ENCODE data around the gene MAP3K2. TPM values are rescaled to one million over a fixed set of nuclear protein-coding genes. Genes with fewer than 3 reads are reported as not detected.

The MAP3K2 gene
- total RNA-seq, 1 donor from 2014 or later, result 62.2 TPM

GRCh38 chr2:127313406-127313805 lies 74.4 kb downstream of the MAP3K2 start:
- Histone ChIP-seq H3K79me2 (ENCODE audit: insufficient read depth, low read length) (no peaks in the 10 kb centered on the region), H4K20me1 (ENCODE audit: insufficient read depth, low read length) (no peaks in the 10 kb centered on the region), H2AFZ (ENCODE audit: low read depth, low read length) (no peak overlapping the region), H3K9me3 (ENCODE audit: insufficient read depth, low read depth, low read length) (no peaks in the 10 kb centered on the region), H3K36me3 (ENCODE audit: insufficient read depth, low read length) (peaks cover 34% of the 10 kb centered on the region), H3K4me3 (ENCODE audit: insufficient read depth, low read depth, low read length) (no peak overlapping the region), H3K4me1 (ENCODE audit: insufficient read depth, low read length) (no peaks in the 10 kb centered on the region), H3K9ac (ENCODE audit: low read length) (no peak overlapping the region), H3K27ac (ENCODE audit: low read depth, low read length) (no peak overlapping the region), H3K27me3 (ENCODE audit: insufficient read depth, low read length) (no peaks in the 10 kb centered on the region), H3K4me2 (ENCODE audit: low read length) (no peak overlapping the region)
- Mint-ChIP-seq H3K27ac (ENCODE audit: unreplicated experiment) (no peak overlapping the region), H3K27me3 (ENCODE audit: low read depth, unreplicated experiment) (no peaks in the 10 kb centered on the region), H3K4me3 (ENCODE audit: unreplicated experiment) (no peak overlapping the region), H3K36me3 (ENCODE audit: low read depth, unreplicated experiment) (peaks cover 7% of the 10 kb centered on the region), H3K9me3 (ENCODE audit: unreplicated experiment) (no peaks in the 10 kb centered on the region), H3K4me1 (ENCODE audit: low read depth, unreplicated experiment) (no peaks in the 10 kb centered on the region)
- TF ChIP-seq CTCF (IDR thresholded peaks at IDR 0.05; ENCODE audit: insufficient read depth, low read depth, low read length) (no peak), EZH2 (IDR thresholded peaks at IDR 0.05; ENCODE audit: insufficient read depth, low read length) (no peak)
- no peak for FAIRE-seq
- DNase-seq (ENCODE audit: low read depth), result no peak

GRCh38 chr2:127310980-127311379 lies 76.8 kb downstream of the MAP3K2 start:
- Histone ChIP-seq H4K20me1 (ENCODE audit: insufficient read depth, low read length) (no peaks in the 10 kb centered on the region), H3K36me3 (ENCODE audit: insufficient read depth, low read length) (peaks cover 34% of the 10 kb centered on the region), H3K4me1 (ENCODE audit: insufficient read depth, low read length) (no peaks in the 10 kb centered on the region), H2AFZ (ENCODE audit: low read depth, low read length) (no peak overlapping the region), H3K27me3 (ENCODE audit: insufficient read depth, low read length) (no peaks in the 10 kb centered on the region), H3K9ac (ENCODE audit: low read length) (no peak overlapping the region), H3K9me3 (ENCODE audit: insufficient read depth, low read depth, low read length) (no peaks in the 10 kb centered on the region), H3K4me2 (ENCODE audit: low read length) (no peak overlapping the region), H3K4me3 (ENCODE audit: insufficient read depth, low read depth, low read length) (no peak overlapping the region), H3K79me2 (ENCODE audit: insufficient read depth, low read length) (no peaks in the 10 kb centered on the region), H3K27ac (ENCODE audit: low read depth, low read length) (no peak overlapping the region)
- no peaks in the 10 kb centered on the region for H3K27me3 Mint-ChIP-seq (ENCODE audit: low read depth, unreplicated experiment)
- H3K9me3 Mint-ChIP-seq (ENCODE audit: unreplicated experiment), result no peaks in the 10 kb centered on the region
- no peak for FAIRE-seq
- H3K4me3 Mint-ChIP-seq (ENCODE audit: unreplicated experiment), result no peak overlapping the region
- TF ChIP-seq CTCF (IDR thresholded peaks at IDR 0.05; ENCODE audit: insufficient read depth, low read depth, low read length) (no peak), EZH2 (IDR thresholded peaks at IDR 0.05; ENCODE audit: insufficient read depth, low read length) (no peak)
- no peaks in the 10 kb centered on the region for H3K4me1 Mint-ChIP-seq (ENCODE audit: low read depth, unreplicated experiment)
- no peak overlapping the region for H3K27ac Mint-ChIP-seq (ENCODE audit: unreplicated experiment)
- peaks cover 6% of the 10 kb centered on the region for H3K36me3 Mint-ChIP-seq (ENCODE audit: low read depth, unreplicated experiment)
- no peak for DNase-seq (ENCODE audit: low read depth)

- H2AFZ ChIP-seq (ENCODE audit: low read depth, low read length), result no peak overlapping the region
- H3K4me3 ChIP-seq (ENCODE audit: insufficient read depth, low read depth, low read length), result no peak overlapping the region
- Mint-ChIP-seq H3K36me3 (ENCODE audit: low read depth, unreplicated experiment) (peaks cover 6% of the 10 kb centered on the region), H3K9me3 (ENCODE audit: unreplicated experiment) (no peaks in the 10 kb centered on the region), H3K4me3 (ENCODE audit: unreplicated experiment) (no peak overlapping the region), H3K27ac (ENCODE audit: unreplicated experiment) (no peak overlapping the region), H3K27me3 (ENCODE audit: low read depth, unreplicated experiment) (no peaks in the 10 kb centered on the region), H3K4me1 (ENCODE audit: low read depth, unreplicated experiment) (no peaks in the 10 kb centered on the region)
- no peaks in the 10 kb centered on the region for H4K20me1 ChIP-seq (ENCODE audit: insufficient read depth, low read length)
- no peak for DNase-seq (ENCODE audit: low read depth)
- H3K9ac ChIP-seq (ENCODE audit: low read length), result no peak overlapping the region
- H3K27me3 ChIP-seq (ENCODE audit: insufficient read depth, low read length), result no peaks in the 10 kb centered on the region
- TF ChIP-seq EZH2 (IDR thresholded peaks at IDR 0.05; ENCODE audit: insufficient read depth, low read length) (no peak), CTCF (IDR thresholded peaks at IDR 0.05; ENCODE audit: insufficient read depth, low read depth, low read length) (no peak)
- H3K4me2 ChIP-seq (ENCODE audit: low read length), result no peak overlapping the region
- no peak for FAIRE-seq
- H3K36me3 ChIP-seq (ENCODE audit: insufficient read depth, low read length), result peaks cover 28% of the 10 kb centered on the region
- no peaks in the 10 kb centered on the region for H3K4me1 ChIP-seq (ENCODE audit: insufficient read depth, low read length)
- no peak overlapping the region for H3K27ac ChIP-seq (ENCODE audit: low read depth, low read length)
- no peaks in the 10 kb centered on the region for H3K9me3 ChIP-seq (ENCODE audit: insufficient read depth, low read depth, low read length)
- no peaks in the 10 kb centered on the region for H3K79me2 ChIP-seq (ENCODE audit: insufficient read depth, low read length)
These were observed 78.3 kb downstream of the MAP3K2 start for GRCh38 chr2:127309468-127309867.
